K562 treated with DMSO at 1 percent for 48 hours (cell line): ENCODE measurements around the gene C10orf67. TPM values are rescaled to one million over a fixed set of nuclear protein-coding genes. Genes with fewer than 3 reads are reported as not detected.

Source experiments
- total RNA-seq: library from RNA; unstranded; fragments of 300-600 nt; gene quantifications from 2 replicates; pipeline ENCODE4 v1.2.3, GENCODE V29; 2022; ENCODE audit warnings: low replicate concordance; ENCODE audit errors: extremely low read depth

The C10orf67 gene
- total RNA-seq: not detected in 2 replicates

DNA sequence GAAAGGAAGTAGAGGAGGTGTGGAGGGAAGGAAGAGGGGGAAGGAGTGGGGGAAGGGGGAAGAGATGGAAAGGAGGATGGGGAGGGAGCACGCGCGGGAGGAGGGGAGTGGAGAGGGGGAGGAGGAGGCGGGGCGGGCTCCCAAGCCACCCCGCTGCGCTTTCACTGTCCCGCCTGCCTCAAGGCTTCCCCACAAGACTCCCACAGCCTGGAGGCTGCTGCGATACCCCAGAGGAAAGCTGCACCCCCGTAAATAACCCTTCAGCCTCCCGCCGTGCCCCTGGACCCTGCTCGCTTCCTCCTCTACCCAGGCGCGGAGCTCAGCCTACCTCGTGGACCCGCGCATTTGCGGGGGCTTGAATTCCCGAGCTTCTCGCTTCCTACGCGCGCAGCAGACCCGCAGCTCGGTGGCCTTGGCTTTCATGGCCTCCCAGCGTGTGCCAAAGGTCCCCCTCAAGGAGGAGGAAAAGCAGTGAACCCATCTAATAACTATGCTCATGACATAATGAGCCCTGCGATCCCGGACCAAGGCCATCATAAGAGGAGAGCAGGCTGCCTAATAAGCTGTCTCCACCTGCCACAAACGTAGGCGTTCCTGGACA lies at the start of gene C10orf67:
Gene C10orf67, minus strand, starts transcription at position 557 of the 601 bp plus-strand sequence. Its CDS starts 23 bp downstream, at position 534.

DNA sequence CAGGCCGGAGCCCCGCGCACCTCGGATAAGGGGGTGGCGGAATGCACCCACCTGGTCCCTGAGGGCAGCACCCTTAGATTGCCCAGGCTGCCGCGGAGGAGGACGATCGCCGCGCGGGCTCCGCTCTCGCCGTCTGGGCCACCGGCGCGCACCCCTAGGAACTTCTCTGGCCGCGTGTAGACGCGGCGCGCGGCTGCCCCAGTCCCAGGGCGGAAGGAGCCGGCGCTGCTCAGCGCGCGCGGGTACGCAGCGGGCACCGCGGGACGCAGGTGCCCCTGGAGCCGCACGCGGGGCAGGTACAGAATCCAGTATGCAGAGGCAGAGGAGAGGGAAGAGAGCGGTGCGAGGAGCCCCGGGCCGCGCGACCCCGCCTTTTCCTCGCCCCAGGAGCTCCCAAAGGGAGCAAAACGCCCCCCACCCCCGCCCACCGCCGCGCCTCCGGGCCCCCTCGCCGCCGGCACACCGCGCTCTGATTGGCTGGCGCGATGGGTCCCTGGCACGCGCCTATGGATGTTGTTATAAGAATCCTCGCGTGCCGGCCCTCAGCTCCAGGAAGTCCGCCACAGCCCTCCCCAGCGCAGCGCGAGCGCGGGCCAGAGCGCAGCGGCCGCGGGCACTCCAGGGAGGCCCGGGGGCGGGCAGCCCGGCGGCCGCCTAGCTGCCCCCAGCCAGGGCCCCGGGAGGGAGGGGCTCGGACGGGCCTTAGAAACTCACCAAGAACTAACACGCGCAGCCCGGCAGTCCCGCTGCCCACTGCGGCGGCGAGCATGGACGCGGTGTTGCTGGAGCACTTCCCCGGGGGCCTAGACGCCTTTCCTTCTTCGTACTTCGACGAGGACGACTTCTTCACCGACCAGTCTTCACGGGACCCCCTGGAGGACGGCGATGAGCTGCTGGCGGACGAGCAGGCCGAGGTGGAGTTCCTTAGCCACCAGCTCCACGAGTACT lies 152.6 kb downstream of the C10orf67 start, which contains the start of gene PTF1A:
Gene PTF1A, plus strand, starts transcription at position 549 of the 948 bp plus-strand sequence. Its CDS starts 219 bp downstream, at position 768.

Other genes with a start within 250 kb of the C10orf67 start
- not detected in 2 replicates for gene MSRB2, start 249.2 kb downstream of the C10orf67 start, total RNA-seq
- gene PTF1A, start 152.5 kb downstream of the C10orf67 start, total RNA-seq: not detected in 2 replicates
- not detected in 2 replicates for gene OTUD1, start 94.3 kb upstream of the C10orf67 start, total RNA-seq